ENCODE results near the gene CD300LG.

- TF ChIP-seq EZH2 (IDR thresholded peaks at IDR 0.05; ENCODE audit: low read length, missing control alignments), result no peak
- TF ChIP-seq CTCF (conservative IDR thresholded peaks at IDR 0.05 in 1 of 2, IDR thresholded peaks at IDR 0.05 in 1 of 2; ENCODE audit: low read depth in 1 of 2, low read length in 2 of 2), result no peak
Observed at GRCh38 chr17:43906951-43907424, 60.0 kb downstream of the CD300LG start.

All from fibroblast of lung (primary cell).